Peyer's patch (tissue), 4 donors: Measurements from ENCODE around the gene KLHL40. TPM values are rescaled to one million over a fixed set of nuclear protein-coding genes. Genes with fewer than 3 reads are reported as not detected.
A peak's percentile ranks its signal among the peaks of the same experiment; 100 is the strongest.

Experiments used
- DNase-seq, 3 donors: peaks; one replicate each; pipeline ENCODE4 v3.0.0-alpha.2; 2017 to 2019
- H3K27ac ChIP-seq, 4 donors: fragments of 200-600 bp; sonication (generic); one replicate each; pipeline ENCODE4 v1.5.1; 2016 to 2019
- H3K27me3 ChIP-seq, 2 donors: fragments of 200-600 bp; sonication (generic); one replicate each; pipeline ENCODE4 v1.5.1; 2019
- H3K36me3 ChIP-seq, 3 donors: fragments of 200-600 bp; sonication (generic); one replicate each; pipeline ENCODE4 v1.5.1; 2016 to 2019
- H3K4me1 ChIP-seq, 4 donors: fragments of 200-600 bp; sonication (generic); one replicate each; pipeline ENCODE4 v1.5.1; 2016 to 2019
- H3K4me3 ChIP-seq, 4 donors: fragments of 200-600 bp; sonication (generic); 1 replicate in 3 of 4; 2 replicates in 1 of 4; pipeline ENCODE4 v1.5.1; 2016 to 2019; ENCODE audit warnings: mild to moderate bottlenecking in 1 of 4
- H3K9me3 ChIP-seq, 4 donors: fragments of 200-600 bp; sonication (generic); one replicate each; pipeline ENCODE4 v1.5.1; 2016 to 2019; ENCODE audit warnings: mild to moderate bottlenecking in 1 of 4
- CTCF ChIP-seq, 6 experiments: fragments of 450-650 bp in 4 of 6; fragments of 200-600 bp in 2 of 6; sonication (generic) in 1 of 6; IDR thresholded peaks; one replicate each; pipeline ENCODE4 v1.5.1; 2017 to 2019; ENCODE audit warnings: antibody characterized with exemption in 6 of 6, mild to moderate bottlenecking in 3 of 6, moderate library complexity in 1 of 6
- POLR2A ChIP-seq, 2 donors: fragments of 450-650 bp; IDR thresholded peaks; one replicate each; pipeline ENCODE4 v1.5.1; 2017; ENCODE audit warnings: antibody characterized with exemption in 2 of 2, mild to moderate bottlenecking in 2 of 2, moderate library complexity in 2 of 2
- total RNA-seq, 4 donors: library from RNA; depleted of rRNA; stranded (reverse); fragments of >200 nt; gene quantifications; one replicate each; pipeline ENCODE4 v1.1.0, GENCODE V29; 2016

KLHL40 gene
- total RNA-seq, 4 donors from 2014 or later, result not detected

- DNase-seq, result no peak
- Histone ChIP-seq H3K27ac (no peak overlapping the region), H3K9me3 (no peaks in the 10 kb centered on the region), H3K4me3 (no peak overlapping the region), H3K27me3 (no peaks in the 10 kb centered on the region), H3K4me1 (no peaks in the 10 kb centered on the region), H3K36me3 (no peaks in the 10 kb centered on the region)
- TF ChIP-seq POLR2A (IDR thresholded peaks at IDR 0.05), result no peak
- TF ChIP-seq CTCF (IDR thresholded peaks at IDR 0.05), result no peak
Observed at GRCh38 chr3:42723219-42723618, 37.9 kb downstream of the KLHL40 start.

DNA sequence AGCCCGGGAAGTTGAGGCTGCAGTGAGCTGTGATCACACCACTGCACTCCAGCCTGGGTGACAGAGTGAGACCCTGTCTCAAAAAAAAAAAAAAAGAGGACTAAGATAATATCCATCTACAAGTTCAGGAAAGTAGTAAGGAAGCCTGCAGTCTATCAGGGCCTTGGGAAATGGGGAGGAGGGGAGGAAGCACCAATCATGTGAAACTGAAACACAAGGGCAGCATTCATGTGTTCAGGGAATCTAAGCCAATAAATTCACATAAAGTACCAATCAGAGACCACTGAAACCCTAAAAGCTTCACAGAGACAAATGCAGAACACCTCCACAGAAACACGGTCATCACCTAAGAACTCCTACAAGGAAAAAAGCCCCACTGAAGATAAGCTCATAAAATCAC is 40.1 kb downstream of the KLHL40 start:
- H3K36me3 ChIP-seq, result no peaks in the 10 kb centered on the region

GRCh38 chr3:42728056-42728455 is 42.7 kb downstream of the KLHL40 start:
- TF ChIP-seq CTCF (IDR thresholded peaks at IDR 0.05) (no peak), POLR2A (IDR thresholded peaks at IDR 0.05) (no peak)
- H3K4me1 ChIP-seq, result no peaks in the 10 kb centered on the region
- no peaks in the 10 kb centered on the region for H3K9me3 ChIP-seq
- H3K36me3 ChIP-seq, result no peaks in the 10 kb centered on the region
- H3K4me3 ChIP-seq, result no peak overlapping the region
- peak in 1 of 3 donors; percentile 40 for DNase-seq
- no peak overlapping the region for H3K27ac ChIP-seq
- no peaks in the 10 kb centered on the region for H3K27me3 ChIP-seq

More for the DNA sequence above, 40.1 kb downstream of the KLHL40 start:
- H3K27ac ChIP-seq, result no peak overlapping the region
- H3K4me1 ChIP-seq, result no peaks in the 10 kb centered on the region
- H3K9me3 ChIP-seq, result no peaks in the 10 kb centered on the region
- no peak overlapping the region for H3K4me3 ChIP-seq
- TF ChIP-seq POLR2A (IDR thresholded peaks at IDR 0.05) (no peak), CTCF (IDR thresholded peaks at IDR 0.05) (no peak)
- DNase-seq, result no peak
- H3K27me3 ChIP-seq, result no peaks in the 10 kb centered on the region

DNA sequence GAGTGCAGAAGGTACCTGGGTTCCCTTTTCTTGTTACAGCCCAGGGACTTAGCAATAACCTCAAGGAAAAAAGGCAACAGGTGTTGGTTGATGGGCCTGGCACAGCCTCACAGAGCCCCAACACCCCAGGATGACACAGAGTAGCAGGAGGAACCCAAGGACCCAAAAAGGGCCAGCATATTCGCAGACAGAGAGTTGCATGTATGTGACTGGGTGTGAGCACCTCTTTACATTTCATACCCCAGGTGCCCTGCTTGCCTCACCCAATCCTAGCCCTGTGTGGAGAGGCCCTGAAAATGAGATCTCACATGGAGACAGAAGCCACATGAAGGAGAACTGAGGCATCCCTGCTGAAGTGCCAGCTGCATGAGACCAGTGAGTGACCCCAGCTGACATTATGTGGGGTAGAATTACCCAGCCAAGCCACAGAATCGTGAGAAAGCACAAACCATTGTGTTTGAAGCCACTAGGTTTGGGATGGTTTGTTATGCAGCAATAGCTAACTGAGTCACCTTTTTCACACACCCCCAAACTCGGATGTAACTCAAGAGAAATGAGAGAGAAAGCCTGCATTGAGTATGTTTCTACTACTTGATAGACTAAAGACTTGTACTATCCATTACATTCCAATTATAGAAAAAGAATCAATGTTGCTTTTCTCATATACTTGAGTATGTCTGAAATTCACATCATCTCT is 43.5 kb downstream of the KLHL40 start:
- no peaks in the 10 kb centered on the region for H3K9me3 ChIP-seq
- no peaks in the 10 kb centered on the region for H3K36me3 ChIP-seq
- peak in 1 of 3 donors; percentile 19 for DNase-seq
- TF ChIP-seq POLR2A (IDR thresholded peaks at IDR 0.05), result no peak
- no peak for TF ChIP-seq CTCF (IDR thresholded peaks at IDR 0.05)
- no peaks in the 10 kb centered on the region for H3K27me3 ChIP-seq
- no peak overlapping the region for H3K27ac ChIP-seq
- H3K4me3 ChIP-seq, result no peak overlapping the region
- no peaks in the 10 kb centered on the region for H3K4me1 ChIP-seq

DNA sequence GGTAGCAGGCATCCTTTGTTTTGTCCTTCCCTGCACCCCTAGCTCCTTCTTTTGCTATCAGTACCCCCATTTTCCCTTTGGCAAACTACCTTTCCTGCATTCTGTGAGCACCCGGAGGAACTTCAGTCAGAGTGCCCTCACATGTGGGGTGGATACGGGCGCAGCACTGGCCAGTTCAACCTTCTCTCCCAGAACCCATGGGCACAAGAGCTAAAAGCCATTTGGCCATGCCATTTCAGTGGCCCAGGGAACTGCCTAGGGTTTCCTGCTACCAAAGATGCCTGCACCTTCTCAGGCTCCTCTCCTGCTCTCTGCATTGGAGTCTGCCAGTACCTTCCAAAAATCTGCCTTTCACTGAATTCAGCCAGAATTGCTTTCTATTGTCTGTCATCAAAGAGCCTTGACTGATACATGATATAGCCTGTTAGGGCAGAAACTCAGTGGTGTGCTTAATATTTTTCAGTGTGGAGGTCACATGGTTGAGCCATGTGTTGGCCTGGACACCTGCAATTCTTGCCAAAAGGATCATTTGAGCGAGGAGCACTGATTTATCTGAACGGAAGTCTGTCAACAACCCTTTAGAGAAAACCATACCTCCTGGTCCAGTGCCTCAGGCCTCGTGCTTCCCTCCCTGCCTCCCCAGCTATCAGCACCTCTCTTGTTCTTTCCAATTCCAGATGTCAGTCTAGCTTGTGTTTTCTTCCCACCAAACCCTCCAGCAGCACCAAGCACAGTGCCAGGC is 44.2 kb downstream of the KLHL40 start:
- no peaks in the 10 kb centered on the region for H3K9me3 ChIP-seq
- TF ChIP-seq CTCF (IDR thresholded peaks at IDR 0.05) (no peak), POLR2A (IDR thresholded peaks at IDR 0.05) (no peak)
- no peaks in the 10 kb centered on the region for H3K36me3 ChIP-seq
- no peak overlapping the region for H3K27ac ChIP-seq
- DNase-seq, result peak in 1 of 3 donors; percentile 36
- H3K27me3 ChIP-seq, result no peaks in the 10 kb centered on the region
- H3K4me3 ChIP-seq, result no peak overlapping the region
- H3K4me1 ChIP-seq, result no peaks in the 10 kb centered on the region
